GM21360 (cell line): ENCODE measurements around the gene ATP8A1.

Source experiments
- ATAC-seq: cut with Tn5 transposase; IDR thresholded peaks from one replicate; pipeline ENCODE4 v1.9.1; 2021; ENCODE audit warnings: mild to moderate bottlenecking, moderate library complexity; ENCODE audit not compliant: unreplicated experiment

Gene ATP8A1

GRCh38 chr4:42574870-42575430 is 82.0 kb downstream of the ATP8A1 start:
- no peak for ATAC-seq

- ATAC-seq = no peak
These were observed 83.7 kb downstream of the ATP8A1 start for GRCh38 chr4:42573249-42573648.

GRCh38 chr4:42570221-42570620 is 86.7 kb downstream of the ATP8A1 start:
- ATAC-seq = no peak

- peak; percentile 99 for ATAC-seq
These were observed 88.2 kb downstream of the ATP8A1 start for GRCh38 chr4:42568610-42569207.

- ATAC-seq = no peak
These were observed 90.1 kb downstream of the ATP8A1 start for GRCh38 chr4:42566835-42567234.

GRCh38 chr4:42562016-42562415 is 94.9 kb downstream of the ATP8A1 start:
- ATAC-seq = no peak

GRCh38 chr4:42561031-42561430 is 95.9 kb downstream of the ATP8A1 start:
- ATAC-seq = no peak

GRCh38 chr4:42560467-42560861 is 96.4 kb downstream of the ATP8A1 start:
- ATAC-seq = no peak

GRCh38 chr4:42558156-42558555 is 98.7 kb downstream of the ATP8A1 start:
- no peak for ATAC-seq

- no peak for ATAC-seq
These were observed 101.1 kb downstream of the ATP8A1 start for GRCh38 chr4:42555828-42556227.

- ATAC-seq = no peak
These were observed 102.8 kb downstream of the ATP8A1 start for GRCh38 chr4:42554072-42554471.

- ATAC-seq = no peak
These were observed 107.0 kb downstream of the ATP8A1 start for GRCh38 chr4:42549896-42550295.

GRCh38 chr4:42547805-42548204 is 109.1 kb downstream of the ATP8A1 start:
- no peak for ATAC-seq

GRCh38 chr4:42543762-42544161 is 113.1 kb downstream of the ATP8A1 start:
- ATAC-seq = no peak

- ATAC-seq = no peak
These were observed 113.8 kb downstream of the ATP8A1 start for GRCh38 chr4:42543126-42543525.

GRCh38 chr4:42541647-42542046 is 115.3 kb downstream of the ATP8A1 start:
- no peak for ATAC-seq

GRCh38 chr4:42533042-42533441 is 123.9 kb downstream of the ATP8A1 start:
- no peak for ATAC-seq

GRCh38 chr4:42531341-42532030 is 125.4 kb downstream of the ATP8A1 start:
- ATAC-seq = no peak

- ATAC-seq = no peak
These were observed 133.7 kb downstream of the ATP8A1 start for GRCh38 chr4:42523066-42523718.

- peak; percentile 54 for ATAC-seq
These were observed 137.0 kb downstream of the ATP8A1 start for GRCh38 chr4:42519803-42520417.

- peak; percentile 74 for ATAC-seq
These were observed 141.6 kb downstream of the ATP8A1 start for GRCh38 chr4:42515156-42515884.
